HEK293T (cell line): ENCODE results near the gene PLCB4.

Source experiments
- FOXK2 ChIP-seq: fragments of 450-650 bp; IDR thresholded peaks from 2 replicates; pipeline ENCODE4 v1.6.1; 2016; ENCODE audit warnings: mild to moderate bottlenecking
- FOXM1 ChIP-seq: fragments of 450-650 bp; IDR thresholded peaks from 2 replicates; pipeline ENCODE4 v1.6.1; 2017; ENCODE audit warnings: mild to moderate bottlenecking, borderline replicate concordance

- TF ChIP-seq FOXM1 (no peak), FOXK2 (no peak)
These were observed 391.6 kb downstream of the PLCB4 start for GRCh38 chr20:9460518-9460917.
